Measurements from ENCODE around the gene TTLL11.

The TTLL11 gene

GRCh38 chr9:121997791-121998190 is 95.3 kb downstream of the TTLL11 start:
- DNase-seq (ENCODE audit: low read depth), result no peak
- no peak overlapping the region for H3K4me3 ChIP-seq (ENCODE audit: low read depth, low read length)
- TF ChIP-seq CTCF (IDR thresholded peaks at IDR 0.05; ENCODE audit: low read depth, low read length, missing control alignments), result no peak

DNA sequence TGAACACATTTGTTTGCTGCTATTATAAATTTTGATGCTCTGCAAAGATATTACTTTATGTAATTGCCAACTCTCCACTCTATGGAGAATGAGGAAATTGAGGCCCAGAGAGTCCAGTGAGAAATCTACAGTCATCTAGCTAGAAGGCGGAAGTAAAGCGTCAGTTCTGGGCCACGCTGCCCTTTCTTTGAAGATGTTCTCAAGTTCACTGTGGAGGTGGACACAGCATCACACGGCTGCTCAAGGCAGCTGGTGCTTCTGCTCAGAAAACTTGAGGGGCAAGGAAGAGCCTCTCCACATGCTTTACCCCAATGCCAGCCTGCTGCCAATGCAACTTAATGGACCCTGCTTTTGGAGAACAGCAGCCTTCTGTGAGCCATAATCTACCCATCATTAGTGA is 96.3 kb downstream of the TTLL11 start:
- no peak for DNase-seq (ENCODE audit: low read depth)
- no peak overlapping the region for H3K4me3 ChIP-seq (ENCODE audit: low read depth, low read length)
- TF ChIP-seq CTCF (IDR thresholded peaks at IDR 0.05; ENCODE audit: low read depth, low read length, missing control alignments), result no peak

GRCh38 chr9:121995997-121996396 is 97.1 kb downstream of the TTLL11 start:
- TF ChIP-seq CTCF (IDR thresholded peaks at IDR 0.05; ENCODE audit: low read depth, low read length, missing control alignments), result no peak
- no peak overlapping the region for H3K4me3 ChIP-seq (ENCODE audit: low read depth, low read length)
- no peak for DNase-seq (ENCODE audit: low read depth)

GRCh38 chr9:121992571-121993212 is 100.4 kb downstream of the TTLL11 start:
- H3K4me3 ChIP-seq (ENCODE audit: low read depth, low read length), result no peak overlapping the region
- TF ChIP-seq CTCF (IDR thresholded peaks at IDR 0.05; ENCODE audit: low read depth, low read length, missing control alignments), result peak; percentile 66
- no peak for DNase-seq (ENCODE audit: low read depth)

- no peak overlapping the region for H3K4me3 ChIP-seq (ENCODE audit: low read depth, low read length)
- no peak for DNase-seq (ENCODE audit: low read depth)
- TF ChIP-seq CTCF (IDR thresholded peaks at IDR 0.05; ENCODE audit: low read depth, low read length, missing control alignments), result no peak
These were observed 101.8 kb downstream of the TTLL11 start for GRCh38 chr9:121991307-121991661.

- no peak for DNase-seq (ENCODE audit: low read depth)
- TF ChIP-seq CTCF (IDR thresholded peaks at IDR 0.05; ENCODE audit: low read depth, low read length, missing control alignments), result no peak
- no peak overlapping the region for H3K4me3 ChIP-seq (ENCODE audit: low read depth, low read length)
These were observed 102.4 kb downstream of the TTLL11 start for GRCh38 chr9:121990600-121991306.

DNA sequence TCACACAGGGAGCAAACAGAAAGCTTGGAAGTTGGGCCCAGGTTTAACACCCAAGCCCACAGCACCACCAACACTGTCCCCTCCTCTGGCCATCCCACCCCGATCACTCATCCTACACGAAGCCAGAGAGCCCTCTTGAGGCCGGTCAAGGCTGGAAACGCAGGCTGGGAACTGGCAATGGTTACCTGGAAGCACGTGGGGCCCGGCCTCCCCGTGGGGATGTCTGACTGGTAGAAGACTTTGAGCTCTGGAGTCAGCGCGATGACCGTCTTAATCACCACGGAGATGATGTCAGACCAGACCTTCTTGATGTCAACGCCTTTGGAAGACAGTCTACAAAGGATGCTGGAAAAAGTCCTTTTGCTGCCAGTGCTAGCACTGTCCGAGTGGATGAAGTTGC is 104.1 kb downstream of the TTLL11 start:
- no peak overlapping the region for H3K4me3 ChIP-seq (ENCODE audit: low read depth, low read length)
- no peak for DNase-seq (ENCODE audit: low read depth)
- no peak for TF ChIP-seq CTCF (IDR thresholded peaks at IDR 0.05; ENCODE audit: low read depth, low read length, missing control alignments)

Data from GM12864 (cell line).